Glutamatergic neuron (in vitro differentiated cells): Measurements from ENCODE around the gene MCAM. TPM values are rescaled to one million over a fixed set of nuclear protein-coding genes. Genes with fewer than 3 reads are reported as not detected.
A peak's percentile ranks its signal among the peaks of the same experiment; 100 is the strongest.

Experiments
- DNase-seq: peaks from one replicate; pipeline ENCODE4 v3.0.0; 2022
- H3K27ac Mint-ChIP-seq: one replicate; pipeline ENCODE4 v1.8.0; 2020; ENCODE audit warnings: mild to moderate bottlenecking, mixed read lengths, inconsistent platforms; ENCODE audit not compliant: unreplicated experiment
- H3K27me3 Mint-ChIP-seq: one replicate; pipeline ENCODE4 v1.8.0; 2020; ENCODE audit warnings: mild to moderate bottlenecking, moderate library complexity, mixed read lengths, inconsistent platforms; ENCODE audit not compliant: unreplicated experiment
- H3K36me3 Mint-ChIP-seq: one replicate; pipeline ENCODE4 v1.8.0; 2020; ENCODE audit warnings: mild to moderate bottlenecking, mixed read lengths, inconsistent platforms; ENCODE audit not compliant: unreplicated experiment
- H3K4me1 Mint-ChIP-seq: one replicate; pipeline ENCODE4 v1.8.0; 2020; ENCODE audit warnings: mild to moderate bottlenecking, low read depth, mixed read lengths, inconsistent platforms; ENCODE audit not compliant: unreplicated experiment
- H3K4me3 Mint-ChIP-seq: one replicate; pipeline ENCODE4 v1.8.0; 2020; ENCODE audit warnings: mild to moderate bottlenecking, mixed read lengths, inconsistent platforms; ENCODE audit not compliant: unreplicated experiment
- H3K9me3 Mint-ChIP-seq: one replicate; pipeline ENCODE4 v1.8.0; 2020; ENCODE audit warnings: mild to moderate bottlenecking, moderate library complexity, mixed read lengths, inconsistent platforms; ENCODE audit not compliant: unreplicated experiment
- total RNA-seq: library from RNA; stranded (reverse); fragmentation: NEBNext Ultra II Directional; extraction: Animal tissue kit (Norgen Biotek cat#: 25700); gene quantifications from one replicate; pipeline ENCODE4 v1.2.1, GENCODE V29; 2021; ENCODE audit not compliant: unreplicated experiment
- TF ChIP-seq, protein P1 (sequence below): fragments of 200-600 bp; sonication (generic); IDR thresholded peaks from one replicate; pipeline ENCODE4 v1.5.0; 2021; ENCODE audit not compliant: partially characterized antibody, unreplicated experiment

The MCAM gene
- total RNA-seq, 1 donor from 2014 or later: 11.4 TPM

DNA sequence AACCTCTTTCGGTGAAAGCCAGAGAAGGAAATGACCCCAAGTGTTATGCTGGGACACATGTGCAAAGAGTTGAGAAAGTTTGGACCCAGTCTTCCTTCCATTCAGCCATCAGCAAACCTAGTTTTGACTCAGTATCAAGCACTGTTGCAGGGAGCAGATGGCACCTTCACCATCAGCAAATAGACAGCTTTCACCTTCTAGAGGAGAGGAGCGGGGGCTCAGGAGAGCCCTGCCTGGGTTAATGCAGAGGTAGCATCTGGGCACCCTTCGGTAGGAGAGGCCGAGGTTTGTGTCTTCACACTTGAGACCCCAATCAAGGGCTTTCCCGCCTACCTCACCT, 45.8 kb upstream of the MCAM start:
- no peak for DNase-seq
- Mint-ChIP-seq H3K27ac (no peak overlapping the region), H3K36me3 (peaks cover 5% of the 10 kb centered on the region), H3K4me1 (peaks cover 23% of the 10 kb centered on the region), H3K27me3 (peaks cover 10% of the 10 kb centered on the region), H3K4me3 (peak overlapping the region; percentile 77), H3K9me3 (peaks cover 12% of the 10 kb centered on the region)
- TF ChIP-seq, protein P1, sequence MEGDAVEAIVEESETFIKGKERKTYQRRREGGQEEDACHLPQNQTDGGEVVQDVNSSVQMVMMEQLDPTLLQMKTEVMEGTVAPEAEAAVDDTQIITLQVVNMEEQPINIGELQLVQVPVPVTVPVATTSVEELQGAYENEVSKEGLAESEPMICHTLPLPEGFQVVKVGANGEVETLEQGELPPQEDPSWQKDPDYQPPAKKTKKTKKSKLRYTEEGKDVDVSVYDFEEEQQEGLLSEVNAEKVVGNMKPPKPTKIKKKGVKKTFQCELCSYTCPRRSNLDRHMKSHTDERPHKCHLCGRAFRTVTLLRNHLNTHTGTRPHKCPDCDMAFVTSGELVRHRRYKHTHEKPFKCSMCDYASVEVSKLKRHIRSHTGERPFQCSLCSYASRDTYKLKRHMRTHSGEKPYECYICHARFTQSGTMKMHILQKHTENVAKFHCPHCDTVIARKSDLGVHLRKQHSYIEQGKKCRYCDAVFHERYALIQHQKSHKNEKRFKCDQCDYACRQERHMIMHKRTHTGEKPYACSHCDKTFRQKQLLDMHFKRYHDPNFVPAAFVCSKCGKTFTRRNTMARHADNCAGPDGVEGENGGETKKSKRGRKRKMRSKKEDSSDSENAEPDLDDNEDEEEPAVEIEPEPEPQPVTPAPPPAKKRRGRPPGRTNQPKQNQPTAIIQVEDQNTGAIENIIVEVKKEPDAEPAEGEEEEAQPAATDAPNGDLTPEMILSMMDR: no peak

DNA sequence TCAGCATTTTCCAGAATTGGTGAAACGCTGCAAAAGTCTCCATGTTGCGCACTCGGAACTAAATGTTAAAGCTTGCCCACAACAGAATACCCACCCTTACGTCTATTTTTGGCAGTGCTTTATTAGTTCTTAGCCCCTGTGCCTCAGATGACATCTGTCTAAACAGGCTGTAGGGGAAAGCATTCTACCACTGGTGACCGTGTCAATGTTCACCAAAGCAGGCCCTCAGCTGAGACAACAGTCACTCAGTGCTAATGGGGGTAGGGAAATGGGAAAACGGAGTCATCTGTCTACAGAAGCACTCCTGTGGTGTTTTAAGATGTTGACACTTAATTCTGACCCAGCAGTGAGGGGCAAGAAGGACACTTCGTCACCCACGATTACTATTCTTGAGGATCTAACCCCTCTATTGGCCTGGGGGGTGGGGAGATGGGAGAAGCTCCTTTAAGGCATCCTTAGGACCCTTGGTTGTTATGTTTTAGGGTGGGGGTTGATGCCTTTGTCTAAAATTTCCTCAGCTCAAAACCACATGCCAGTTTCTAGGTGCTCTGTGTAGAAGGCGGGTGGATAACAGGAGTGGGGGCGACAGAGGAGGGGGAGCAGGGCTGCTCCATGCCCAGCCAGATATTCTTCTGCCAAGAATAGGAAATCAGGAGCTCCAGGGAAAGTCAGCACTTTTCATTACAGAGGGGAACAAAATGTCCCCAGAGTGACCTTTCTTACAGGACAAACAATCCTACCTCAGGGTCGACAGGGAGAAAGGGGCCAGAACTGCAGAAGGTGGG, 45.2 kb upstream of the MCAM start:
- H3K36me3 Mint-ChIP-seq: peaks cover 5% of the 10 kb centered on the region

DNA sequence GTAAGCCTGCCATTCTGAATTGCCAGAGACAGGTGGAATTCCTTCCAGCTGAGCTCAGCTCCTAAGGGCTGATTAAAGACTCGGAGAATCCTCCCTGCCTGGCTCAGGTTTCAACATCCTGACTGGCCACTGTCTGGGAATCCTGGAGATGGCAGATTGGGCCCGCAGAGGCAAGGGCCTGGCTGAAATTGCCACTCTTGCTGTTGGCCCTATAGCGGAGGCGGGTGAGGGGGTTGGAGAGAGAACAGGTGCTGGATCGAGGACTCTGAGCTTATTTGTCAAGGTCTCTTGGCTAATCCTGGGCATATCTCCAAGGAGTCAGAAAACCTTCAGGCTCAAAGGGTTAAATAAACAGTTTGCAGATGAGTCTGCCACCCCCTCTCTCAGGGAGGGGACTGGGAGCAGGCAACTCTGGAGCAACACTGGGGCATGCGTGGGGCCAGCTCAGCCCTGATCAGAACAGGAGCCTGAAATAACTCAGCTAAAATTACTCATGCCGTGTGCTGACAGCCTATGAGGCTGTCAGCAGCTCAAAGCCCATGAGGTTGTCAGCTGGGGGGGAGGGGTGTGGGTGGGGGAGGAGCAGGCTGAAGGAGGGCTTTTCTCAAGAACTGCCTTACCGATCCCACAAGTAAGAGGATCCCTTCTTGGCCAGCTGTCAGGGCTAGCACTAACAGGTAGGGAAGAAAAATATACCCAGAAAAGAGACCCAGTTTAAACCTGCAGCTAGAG, 44.3 kb upstream of the MCAM start:
- H3K9me3 Mint-ChIP-seq: peaks cover 13% of the 10 kb centered on the region
- DNase-seq: no peak
- peaks cover 14% of the 10 kb centered on the region for H3K27me3 Mint-ChIP-seq
- peaks cover 5% of the 10 kb centered on the region for H3K36me3 Mint-ChIP-seq
- peak overlapping the region; percentile 77 for H3K4me3 Mint-ChIP-seq
- TF ChIP-seq, protein P1: no peak
- peak overlapping the region; percentile 82 for H3K27ac Mint-ChIP-seq
- H3K4me1 Mint-ChIP-seq: peaks cover 24% of the 10 kb centered on the region

More for the DNA sequence above, 45.2 kb upstream of the MCAM start:
- TF ChIP-seq, protein P1: no peak
- DNase-seq: no peak
- Mint-ChIP-seq H3K27me3 (peaks cover 14% of the 10 kb centered on the region), H3K9me3 (peaks cover 13% of the 10 kb centered on the region), H3K4me3 (peak overlapping the region; percentile 77), H3K4me1 (peaks cover 24% of the 10 kb centered on the region), H3K27ac (peak overlapping the region; percentile 82)

DNA sequence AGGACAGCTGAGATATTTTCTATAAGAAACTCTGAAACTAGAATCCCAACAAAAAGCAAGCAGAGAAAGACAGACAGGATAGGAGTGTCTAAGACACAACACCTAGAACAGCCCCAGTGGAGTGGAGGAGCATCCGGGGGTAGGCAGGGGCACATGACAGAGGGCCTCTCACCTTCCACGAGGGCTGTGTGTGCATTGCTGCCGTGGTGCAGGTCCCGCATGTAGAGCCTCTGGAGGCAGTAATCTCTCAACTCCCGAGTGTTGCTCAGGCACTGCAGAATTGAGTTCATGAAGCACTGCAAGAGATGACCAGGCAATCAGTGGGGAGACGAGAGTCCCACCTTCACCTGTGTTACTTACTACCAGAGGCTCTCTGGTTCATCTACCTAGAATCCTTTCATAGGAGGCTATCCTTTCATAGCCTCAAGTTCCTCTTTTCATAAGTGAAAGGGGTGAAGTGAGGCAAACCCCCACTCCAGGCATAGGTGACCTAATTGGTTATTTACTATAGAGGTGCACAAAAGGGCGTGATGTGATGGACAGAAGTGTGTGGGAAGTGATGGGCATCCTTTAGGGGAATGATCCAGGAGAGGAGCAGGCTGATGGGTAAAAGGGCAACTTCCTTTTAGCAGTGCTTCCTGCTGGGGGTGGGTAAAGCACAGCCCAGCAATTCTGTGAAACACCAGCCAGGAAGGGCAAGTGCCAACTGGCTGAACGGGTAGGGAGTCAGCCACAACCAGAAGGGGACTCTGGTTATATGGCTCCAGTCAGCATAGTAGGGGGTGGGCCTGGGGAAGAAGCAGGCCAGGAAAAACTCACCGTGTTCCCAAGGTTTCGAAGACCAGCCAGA, 42.7 kb upstream of the MCAM start:
- H3K27ac Mint-ChIP-seq: no peak overlapping the region
- peaks cover 10% of the 10 kb centered on the region for H3K9me3 Mint-ChIP-seq
- H3K4me3 Mint-ChIP-seq: no peak overlapping the region
- DNase-seq: no peak
- peaks cover 5% of the 10 kb centered on the region for H3K36me3 Mint-ChIP-seq
- peaks cover 18% of the 10 kb centered on the region for H3K4me1 Mint-ChIP-seq
- peaks cover 13% of the 10 kb centered on the region for H3K27me3 Mint-ChIP-seq
- TF ChIP-seq, protein P1: no peak
